A673 (cell line): ENCODE data around the gene TPST1.

Source experiments
- CTCF ChIP-seq: fragments of 300-800, 200-600 bp; sonication (generic); conservative IDR thresholded peaks from 2 replicates; pipeline ENCODE4 v1.5.1; 2017; ENCODE audit warnings: low read depth, mild to moderate bottlenecking, antibody characterized with exemption, low read length, moderate library complexity, mixed read lengths
- EZH2 ChIP-seq: fragments of 200-600 bp; sonication (generic); IDR thresholded peaks from 2 replicates; pipeline ENCODE4 v1.6.1; 2017; ENCODE audit warnings: borderline replicate concordance, low read depth, mild to moderate bottlenecking, mixed read lengths, antibody characterized with exemption, low read length; ENCODE audit not compliant: poor library complexity, severe bottlenecking

- TF ChIP-seq CTCF, result no peak
- no peak for TF ChIP-seq EZH2
Measured at GRCh38 chr7:66178258-66178657, 26.9 kb upstream of the TPST1 start.
